Effector memory CD8-positive, alpha-beta T cell (primary cell): ENCODE data around the gene ZDHHC19.
"Not testable (repeated sequence)": the region's sequence is repeated elsewhere in the genome, so short reads cannot be mapped to it uniquely, and the experiment has no call there.

Experiments
- ATAC-seq: fragments of 150-1000 bp; cut with Tn5 transposase; replicated peaks from 2 replicates; pipeline ENCODE4 v1.10.0; 2021; ENCODE audit warnings: mild to moderate bottlenecking, moderate library complexity
- DNase-seq, 3 experiments: peaks; one replicate each; pipeline ENCODE4 v3.0.0; 2021
- H3K27ac Mint-ChIP-seq, 2 donors: one replicate each; pipeline ENCODE4 v1.8.0; 2022; ENCODE audit warnings: mild to moderate bottlenecking in 2 of 2, mixed read lengths in 2 of 2, moderate library complexity in 2 of 2
- H3K27me3 Mint-ChIP-seq, 2 donors: one replicate each; pipeline ENCODE4 v1.8.0; 2022; ENCODE audit warnings: mixed read lengths in 2 of 2
- H3K36me3 Mint-ChIP-seq: one replicate; pipeline ENCODE4 v1.8.0; 2022; ENCODE audit warnings: mild to moderate bottlenecking, moderate library complexity, mixed read lengths; ENCODE audit not compliant: insufficient read depth
- H3K4me1 Mint-ChIP-seq, 2 donors: one replicate each; pipeline ENCODE4 v1.8.0; 2022; ENCODE audit warnings: low read depth in 2 of 2, mixed read lengths in 2 of 2
- H3K4me3 Mint-ChIP-seq, 2 donors: one replicate each; pipeline ENCODE4 v1.8.0; 2022; ENCODE audit warnings: mild to moderate bottlenecking in 2 of 2, mixed read lengths in 2 of 2, moderate library complexity in 2 of 2
- H3K9me3 Mint-ChIP-seq, 2 donors: one replicate each; pipeline ENCODE4 v1.8.0; 2022; ENCODE audit warnings: mixed read lengths in 2 of 2

Gene ZDHHC19

DNA sequence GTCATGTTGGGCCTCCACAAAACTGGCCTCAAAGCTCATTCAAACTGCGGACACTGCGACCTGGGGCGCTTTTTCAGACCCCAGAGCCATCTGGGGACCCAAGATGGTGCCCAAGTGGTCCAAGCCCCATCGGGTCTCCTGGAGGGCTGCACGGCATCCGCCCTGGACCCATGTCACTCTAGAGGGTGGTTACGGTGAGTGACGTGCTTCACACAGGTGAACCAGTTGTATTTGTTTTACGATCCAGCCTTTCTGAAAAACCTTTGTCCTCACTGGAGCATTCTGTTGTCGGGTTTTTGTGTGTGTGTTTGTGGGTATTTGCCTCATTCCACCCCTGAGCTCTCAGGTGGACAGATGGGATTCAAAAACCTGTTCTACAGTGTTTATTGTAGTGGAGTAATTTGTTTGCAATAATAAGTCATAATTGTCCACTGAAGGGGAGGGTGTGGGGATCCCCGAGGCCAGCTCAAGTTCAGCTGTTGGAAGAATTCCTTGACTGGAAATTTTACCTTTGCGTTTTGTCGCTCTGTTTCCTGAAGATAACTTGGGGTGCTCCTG, 7.0 kb upstream of the ZDHHC19 start:
- Mint-ChIP-seq H3K9me3 (no peaks in the 10 kb centered on the region), H3K36me3 (peaks cover 11% of the 10 kb centered on the region), H3K27ac (peak overlapping the region in 1 of 2 donors; percentile 69), H3K4me1 (peaks cover 11% of the 10 kb centered on the region in 2 donors), H3K27me3 (peaks cover 5% of the 10 kb centered on the region in 2 donors), H3K4me3 (peak overlapping the region in 1 of 2 donors; percentile 80)
- ATAC-seq (no peak), DNase-seq (no peak)

GRCh38 chr3:196217307-196218154, 6.3 kb upstream of the ZDHHC19 start:
- DNase-seq (no peak), ATAC-seq (no peak)
- H3K27ac Mint-ChIP-seq = peak overlapping the region; percentile 59 to 69
- H3K4me1 Mint-ChIP-seq = peaks cover 11% of the 10 kb centered on the region in 2 donors
- peaks cover 11% of the 10 kb centered on the region for H3K36me3 Mint-ChIP-seq
- peak overlapping the region in 1 of 2 donors; percentile 2 for H3K4me3 Mint-ChIP-seq
- H3K9me3 Mint-ChIP-seq = no peaks in the 10 kb centered on the region
- H3K27me3 Mint-ChIP-seq = no peaks in the 10 kb centered on the region

DNA sequence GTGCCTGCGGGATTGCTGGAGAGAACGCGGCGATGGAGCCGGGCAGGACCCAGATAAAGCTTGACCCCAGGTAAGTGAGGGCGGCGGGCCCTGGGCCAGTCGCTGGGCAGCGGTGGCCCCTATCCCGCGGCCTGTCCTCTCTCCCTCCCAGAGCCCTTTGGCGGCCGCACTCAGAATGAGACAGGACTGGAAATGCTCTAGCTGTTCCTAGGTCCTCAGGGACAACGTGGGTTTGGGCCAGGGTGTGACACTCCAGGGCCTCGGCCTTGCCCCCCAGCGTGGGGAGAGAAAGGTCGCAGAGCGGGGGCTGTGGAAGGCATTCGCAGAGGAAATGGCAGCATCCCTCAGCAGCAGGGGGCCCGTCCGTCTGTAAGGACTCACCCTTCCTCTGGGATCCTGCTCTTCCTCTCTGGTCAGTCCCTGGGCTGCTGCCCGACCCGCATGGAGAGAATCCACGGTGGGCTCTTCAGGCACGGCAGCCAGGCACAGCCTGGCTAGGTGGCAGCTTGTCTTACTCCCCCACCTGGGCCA, 5.5 kb upstream of the ZDHHC19 start:
- Mint-ChIP-seq H3K27me3 (no peaks in the 10 kb centered on the region), H3K4me3 (no peak overlapping the region), H3K9me3 (no peaks in the 10 kb centered on the region), H3K36me3 (peaks cover 11% of the 10 kb centered on the region), H3K27ac (peak overlapping the region in 1 of 2 donors; percentile 66), H3K4me1 (peaks cover 11% of the 10 kb centered on the region in 2 donors)
- ATAC-seq = no peak
- DNase-seq = no peak

DNA sequence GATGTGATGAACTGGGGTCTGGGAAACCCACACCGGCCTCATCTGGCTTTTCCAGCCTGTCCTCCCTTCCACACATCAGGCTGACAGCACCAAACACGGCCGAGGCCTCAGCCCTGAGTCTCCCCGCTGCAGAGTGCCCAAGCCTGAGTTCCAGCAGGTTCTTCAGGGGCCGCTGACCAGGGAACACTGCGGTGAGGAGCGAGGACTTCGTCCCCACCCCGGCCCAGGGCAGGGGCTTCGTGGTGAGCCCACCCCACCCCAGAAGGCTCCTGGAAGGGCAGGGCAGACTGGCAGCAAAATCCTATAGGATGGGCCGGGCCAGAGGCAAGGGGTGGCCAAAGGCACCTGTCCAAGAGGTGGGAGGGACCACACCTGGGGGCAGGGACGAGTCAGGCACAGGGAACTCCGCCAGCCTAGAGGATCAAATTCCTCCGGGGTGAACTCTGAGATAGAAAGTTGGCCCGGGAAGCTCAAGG, 4.9 kb upstream of the ZDHHC19 start, which contains the start of gene SLC51A:
Gene SLC51A, plus strand, starts transcription at position 446 of the 476 bp plus-strand sequence. CDS start 179 bp downstream, outside the sequence.
- no peaks in the 10 kb centered on the region for H3K27me3 Mint-ChIP-seq
- no peak within 1 kb of the TSS for H3K4me3 Mint-ChIP-seq
- H3K36me3 Mint-ChIP-seq = peaks cover 11% of the 10 kb centered on the region
- no peak for ATAC-seq
- H3K9me3 Mint-ChIP-seq = no peaks in the 10 kb centered on the region
- DNase-seq = no peak
- H3K4me1 Mint-ChIP-seq = peaks cover 11% of the 10 kb centered on the region in 2 donors
- peak within 1 kb of the TSS; percentile 59 to 66 for H3K27ac Mint-ChIP-seq

GRCh38 chr3:196215493-196216020, 4.4 kb upstream of the ZDHHC19 start:
- H3K36me3 Mint-ChIP-seq = peaks cover 11% of the 10 kb centered on the region
- H3K4me1 Mint-ChIP-seq = peaks cover 11% of the 10 kb centered on the region in 2 donors
- no peaks in the 10 kb centered on the region for H3K27me3 Mint-ChIP-seq
- no peak for DNase-seq
- no peak overlapping the region for H3K4me3 Mint-ChIP-seq
- H3K9me3 Mint-ChIP-seq = no peaks in the 10 kb centered on the region
- peak overlapping the region in 1 of 2 donors; percentile 44 for H3K27ac Mint-ChIP-seq
- no peak for ATAC-seq

DNA sequence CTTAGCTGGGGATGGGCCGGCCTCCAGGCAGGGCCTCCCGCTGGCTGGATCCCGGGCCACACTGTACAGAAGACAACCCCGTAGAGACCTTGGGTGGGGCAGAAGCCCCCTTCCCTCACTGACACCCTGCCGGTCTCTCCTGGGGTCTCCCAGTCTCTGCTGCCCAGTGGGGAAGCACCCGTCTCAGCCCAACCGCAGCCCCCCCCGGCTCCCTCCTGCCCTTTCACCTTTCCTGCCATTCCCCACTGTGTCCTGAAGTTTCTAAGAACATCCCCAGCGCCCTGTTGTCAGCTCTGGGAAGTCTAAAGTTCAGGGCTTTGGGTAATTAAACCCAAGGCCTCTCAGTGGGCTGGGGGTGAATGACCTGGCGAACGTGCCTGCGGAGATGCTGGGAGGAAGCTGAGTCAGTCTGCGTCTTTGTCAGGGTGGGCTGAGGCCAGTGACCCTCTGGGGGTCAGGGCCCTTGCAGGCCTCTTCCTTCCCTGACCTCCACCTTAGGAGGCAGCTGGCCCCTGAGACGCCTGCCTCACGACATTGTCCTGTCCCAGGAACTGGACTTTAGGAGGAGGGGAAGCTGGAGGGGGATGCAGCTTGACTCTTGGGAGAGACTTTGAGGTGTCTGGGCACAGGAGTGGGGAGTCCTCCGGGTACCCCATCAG, 3.7 kb upstream of the ZDHHC19 start:
- ATAC-seq (no peak), DNase-seq (no peak)
- Mint-ChIP-seq H3K27me3 (no peaks in the 10 kb centered on the region), H3K9me3 (no peaks in the 10 kb centered on the region), H3K27ac (peak overlapping the region in 1 of 2 donors; percentile 44), H3K4me3 (no peak overlapping the region), H3K4me1 (peaks cover 11% of the 10 kb centered on the region in 2 donors), H3K36me3 (peaks cover 6% of the 10 kb centered on the region)

DNA sequence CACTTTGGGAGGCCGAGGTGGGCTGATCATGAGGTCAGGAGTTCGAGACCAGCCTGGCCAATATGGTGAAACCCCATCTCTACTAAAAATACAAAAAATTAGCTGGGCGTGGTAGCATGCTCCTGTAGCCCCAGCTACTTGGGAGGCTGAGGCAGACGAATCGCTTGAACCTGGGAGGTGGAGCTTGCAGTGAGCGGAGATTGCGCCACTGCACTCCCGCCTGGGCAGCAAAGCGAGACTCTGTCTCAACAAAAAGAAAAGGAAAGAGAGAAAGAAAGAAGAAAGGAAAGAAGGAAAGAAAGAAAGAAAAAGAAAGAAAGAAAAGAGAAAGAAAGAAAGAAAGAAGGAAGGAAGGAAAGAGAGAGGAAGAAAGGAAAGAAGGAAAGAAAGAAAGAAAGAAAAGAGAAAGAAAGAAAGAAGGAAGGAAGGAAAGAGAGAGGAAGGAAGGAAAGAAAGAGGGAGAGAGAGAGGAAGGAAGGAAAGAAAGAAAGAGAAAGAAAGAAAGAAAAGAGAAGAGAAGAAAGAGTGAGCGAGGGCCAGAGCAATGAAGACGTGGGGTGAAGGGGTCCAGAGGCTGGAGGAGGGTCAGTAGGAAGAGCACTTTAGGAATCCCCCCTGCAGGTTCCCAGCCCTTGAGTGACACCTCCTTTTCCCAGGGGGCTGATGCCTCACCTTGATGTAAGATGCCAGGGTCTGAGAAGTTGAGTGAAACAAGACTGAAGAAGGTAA, 1.1 kb downstream of the ZDHHC19 start:
- H3K4me3 Mint-ChIP-seq, ATAC-seq, H3K27me3 Mint-ChIP-seq, H3K27ac Mint-ChIP-seq, H3K36me3 Mint-ChIP-seq, DNase-seq, H3K9me3 Mint-ChIP-seq: not testable (repeated sequence)
- H3K4me1 Mint-ChIP-seq = peaks cover 9 to 13% of the 10 kb centered on the region in 2 donors

GRCh38 chr3:196208942-196209695, 2.1 kb downstream of the ZDHHC19 start:
- no peak for DNase-seq
- peaks cover 11 to 13% of the 10 kb centered on the region in 2 donors for H3K4me1 Mint-ChIP-seq
- H3K9me3 Mint-ChIP-seq = no peaks in the 10 kb centered on the region

DNA sequence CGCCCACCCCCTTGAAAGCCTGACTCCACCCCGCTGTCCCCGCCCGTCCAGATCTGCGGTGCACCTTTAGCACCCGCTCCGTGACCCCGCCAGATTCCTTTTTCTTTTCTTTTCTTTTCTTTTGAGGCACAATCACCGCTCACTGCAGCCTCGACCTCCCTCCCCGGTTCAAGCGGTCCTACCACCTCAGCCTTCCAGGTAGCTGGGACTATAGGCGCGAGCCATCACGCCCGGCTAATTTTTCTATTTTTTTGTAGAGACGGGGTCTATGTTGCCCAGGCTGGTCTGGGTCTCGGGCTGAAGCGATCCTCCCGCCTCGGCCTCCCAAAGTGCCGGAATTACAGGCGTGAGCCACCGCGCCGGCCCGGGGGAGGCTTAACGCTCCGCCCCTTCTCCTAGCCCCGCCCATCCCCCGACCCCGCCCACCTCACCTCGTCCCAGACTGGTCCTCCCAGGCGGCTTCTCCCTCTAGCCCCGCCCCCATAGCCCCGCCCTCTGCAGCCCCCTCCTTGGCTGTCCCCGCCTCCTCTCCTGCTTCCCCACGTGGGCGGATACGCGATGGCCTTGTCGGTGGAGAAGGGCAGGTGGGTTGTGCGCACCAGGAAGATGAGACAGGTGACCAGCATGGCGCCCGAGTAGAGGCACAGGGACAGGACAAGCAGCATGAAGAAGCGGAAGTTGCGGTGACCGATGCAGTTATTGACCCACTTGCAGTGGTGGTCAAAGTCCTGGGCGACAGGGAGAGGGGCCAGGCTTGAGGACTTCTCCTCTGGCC, 3.2 kb downstream of the ZDHHC19 start:
- peak; percentile 76 for ATAC-seq

More at GRCh38 chr3:196208942-196209695, 2.1 kb downstream of the ZDHHC19 start:
- no peak for ATAC-seq
- H3K27ac Mint-ChIP-seq = no peak overlapping the region
- no peaks in the 10 kb centered on the region for H3K27me3 Mint-ChIP-seq
- peaks cover 9% of the 10 kb centered on the region for H3K36me3 Mint-ChIP-seq
- peak overlapping the region; percentile 81 to 88 for H3K4me3 Mint-ChIP-seq

GRCh38 chr3:196207159-196207832, 3.9 kb downstream of the ZDHHC19 start:
- Mint-ChIP-seq H3K36me3 (peaks cover 9% of the 10 kb centered on the region), H3K4me1 (peaks cover 11 to 16% of the 10 kb centered on the region in 2 donors), H3K4me3 (peak overlapping the region; percentile 81 to 88), H3K9me3 (no peaks in the 10 kb centered on the region), H3K27ac (peak overlapping the region; percentile 79 to 85), H3K27me3 (no peaks in the 10 kb centered on the region)
- ATAC-seq = peak; percentile 39
- peak in 1 of 3 experiments; percentile 26 for DNase-seq

More for the DNA sequence above, 3.2 kb downstream of the ZDHHC19 start:
- DNase-seq = peak; percentile 42 to 53 (median 44)
- Mint-ChIP-seq H3K27me3 (no peaks in the 10 kb centered on the region), H3K36me3 (peaks cover 9% of the 10 kb centered on the region), H3K9me3 (no peaks in the 10 kb centered on the region), H3K27ac (peak overlapping the region; percentile 79 to 85), H3K4me1 (peaks cover 11 to 14% of the 10 kb centered on the region in 2 donors), H3K4me3 (peak overlapping the region; percentile 81 to 88)
